GM12873 (cell line): ENCODE results near the gene TMEM121.
A peak's percentile ranks its signal among the peaks of the same experiment; 100 is the strongest.

Experiments used
- CTCF ChIP-seq: IDR thresholded peaks from 2 replicates; pipeline ENCODE4 v1.5.1; 2012; ENCODE audit warnings: low read depth, mild to moderate bottlenecking, moderate library complexity, low read length, control low read depth; ENCODE audit not compliant: insufficient read depth; ENCODE audit errors: missing control alignments

Gene TMEM121

GRCh38 chr14:105533811-105534498 lies 7.6 kb downstream of the TMEM121 start:
- no peak for TF ChIP-seq CTCF

DNA sequence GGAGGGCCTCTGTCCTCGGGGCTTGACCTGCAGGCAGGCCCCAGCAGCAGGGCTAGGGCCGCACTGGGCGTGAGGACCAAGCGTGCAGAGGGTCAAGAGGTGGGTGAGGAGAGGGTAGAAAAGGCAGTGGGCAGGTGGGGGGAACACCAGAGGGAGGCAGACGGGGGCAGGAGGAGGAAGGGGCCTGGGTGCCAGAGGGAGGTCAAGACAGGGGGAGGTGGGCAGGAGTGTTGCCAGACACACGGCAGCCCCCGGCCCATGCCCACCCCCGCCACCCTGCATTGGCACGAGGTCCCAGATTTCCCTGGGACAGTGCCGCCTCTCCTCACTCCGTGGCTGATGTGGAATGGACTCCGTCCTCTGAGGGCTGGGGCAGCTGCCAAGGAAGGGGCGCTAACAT lies 8.2 kb downstream of the TMEM121 start:
- TF ChIP-seq CTCF: no peak

DNA sequence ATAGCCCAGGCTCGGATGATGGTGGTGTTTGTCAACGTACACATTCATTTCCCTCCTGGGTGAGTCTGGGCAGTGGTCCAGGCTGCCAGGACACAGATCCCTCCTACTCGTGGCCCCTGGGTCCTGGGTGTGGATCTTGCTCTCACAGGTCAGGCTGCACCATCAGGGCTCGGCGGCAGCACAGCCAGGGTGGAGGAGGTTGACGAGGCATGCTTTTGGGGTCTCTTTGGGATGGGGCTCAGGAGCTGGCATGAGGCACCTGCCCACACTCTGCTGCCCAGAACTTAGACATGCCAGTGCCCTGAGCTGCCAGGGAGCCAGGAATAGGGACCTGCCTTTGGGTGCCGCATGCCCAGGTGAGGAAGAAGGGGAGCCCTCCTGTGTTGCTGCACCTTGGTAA lies 9.7 kb downstream of the TMEM121 start:
- TF ChIP-seq CTCF: no peak

GRCh38 chr14:105536691-105537579 lies 10.6 kb downstream of the TMEM121 start:
- no peak for TF ChIP-seq CTCF

DNA sequence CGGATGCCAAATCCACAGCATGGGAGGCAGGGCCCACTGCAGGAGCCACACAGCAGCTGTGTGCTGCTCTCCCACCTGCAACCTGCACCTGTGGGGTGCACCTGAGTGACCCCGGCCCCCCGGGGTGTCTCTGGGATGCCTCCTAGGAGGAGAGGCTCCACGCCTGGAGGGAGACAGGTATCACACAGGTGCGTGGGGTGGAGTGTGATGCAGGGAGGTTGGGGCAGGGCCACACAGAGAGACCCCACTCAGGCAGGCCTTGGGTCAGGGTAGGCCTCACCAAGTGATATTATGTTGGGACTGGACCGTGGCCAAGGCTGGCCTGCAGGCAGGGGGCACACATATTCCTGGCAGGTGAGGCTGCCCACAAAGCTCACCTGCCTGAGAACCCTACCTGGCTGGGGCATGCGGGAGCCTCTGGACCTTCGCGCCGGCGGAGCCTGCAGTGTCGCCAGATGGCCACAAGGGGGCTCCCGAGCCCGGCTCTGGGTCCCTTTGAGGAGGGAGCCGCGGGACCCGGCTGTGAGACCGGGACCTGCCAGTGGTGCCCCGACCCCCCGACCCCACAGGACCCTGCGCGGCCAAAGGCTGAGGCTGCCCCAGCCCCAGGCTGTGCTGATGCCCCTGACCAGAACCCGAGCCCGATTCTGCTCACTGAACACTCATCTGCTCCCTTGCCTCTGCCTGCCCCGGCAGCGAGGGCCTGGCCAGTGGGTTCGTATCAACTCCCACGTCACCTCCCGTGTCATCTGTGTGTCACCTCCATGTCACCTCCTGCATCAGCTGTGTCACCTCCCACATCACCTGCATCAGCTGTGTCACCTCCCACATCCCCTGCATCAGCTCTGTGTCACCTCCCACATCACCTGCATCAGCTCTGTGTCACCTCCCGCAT lies 11.4 kb downstream of the TMEM121 start:
- TF ChIP-seq CTCF: peak; percentile 95

- TF ChIP-seq CTCF: no peak
Observed at GRCh38 chr14:105538481-105539049, 12.2 kb downstream of the TMEM121 start.
